Astrocyte (in vitro differentiated cells and primary cell): Measurements from ENCODE around the gene ZNF213. TPM values are rescaled to one million over a fixed set of nuclear protein-coding genes. Genes with fewer than 3 reads are reported as not detected.

Source experiments
- DNase-seq: peaks from one replicate; pipeline ENCODE4 v3.0.0-alpha.2; 2010; ENCODE audit warnings: low read depth
- FAIRE-seq: peaks from 2 replicates; lab custom pipeline; 2011; peaks lifted over from hg19 to GRCh38; lab: Jason Lieb, UNC
- H2AFZ ChIP-seq: 2 replicates; pipeline ENCODE4 v1.6.0; 2012; ENCODE audit warnings: low read depth, low read length, inconsistent platforms
- H3K27ac ChIP-seq: 2 replicates; pipeline ENCODE4 v1.5.1; 2011; ENCODE audit warnings: low read depth, low read length, inconsistent platforms
- H3K27me3 ChIP-seq: 2 replicates; pipeline ENCODE4 v1.6.0; 2011; ENCODE audit warnings: low read length, inconsistent platforms; ENCODE audit not compliant: insufficient read depth
- H3K36me3 ChIP-seq: 2 replicates; pipeline ENCODE4 v1.5.1; 2011; ENCODE audit warnings: low read length, inconsistent platforms; ENCODE audit not compliant: insufficient read depth
- H3K4me1 ChIP-seq: 2 replicates; pipeline ENCODE4 v1.5.1; 2011; ENCODE audit warnings: low read length, inconsistent platforms; ENCODE audit not compliant: insufficient read depth
- H3K4me2 ChIP-seq: 2 replicates; pipeline ENCODE4 v1.6.0; 2012; ENCODE audit warnings: low read length, inconsistent platforms
- H3K4me3 ChIP-seq: 2 replicates; pipeline ENCODE4 v1.5.1; 2011; ENCODE audit warnings: low read depth, mild to moderate bottlenecking, low read length, inconsistent platforms; ENCODE audit not compliant: insufficient read depth
- H3K79me2 ChIP-seq: 2 replicates; pipeline ENCODE4 v1.6.0; 2012; ENCODE audit warnings: mild to moderate bottlenecking, low read length, inconsistent platforms; ENCODE audit not compliant: insufficient read depth
- H3K9ac ChIP-seq: 2 replicates; pipeline ENCODE4 v1.6.0; 2012; ENCODE audit warnings: mild to moderate bottlenecking, low read length, inconsistent platforms
- H3K9me3 ChIP-seq: 2 replicates; pipeline ENCODE4 v1.5.1; 2012; ENCODE audit warnings: low read depth, mild to moderate bottlenecking, low read length, inconsistent platforms; ENCODE audit not compliant: insufficient read depth
- H4K20me1 ChIP-seq: 2 replicates; pipeline ENCODE4 v1.6.0; 2012; ENCODE audit warnings: low read length, inconsistent platforms; ENCODE audit not compliant: insufficient read depth
- H3K27ac Mint-ChIP-seq: one replicate; pipeline ENCODE4 v1.8.0; 2021; ENCODE audit warnings: mild to moderate bottlenecking, mixed read lengths; ENCODE audit not compliant: unreplicated experiment
- H3K27me3 Mint-ChIP-seq: one replicate; pipeline ENCODE4 v1.8.0; 2021; ENCODE audit warnings: low read depth, mixed read lengths; ENCODE audit not compliant: unreplicated experiment
- H3K36me3 Mint-ChIP-seq: one replicate; pipeline ENCODE4 v1.8.0; 2021; ENCODE audit warnings: low read depth, mixed read lengths; ENCODE audit not compliant: unreplicated experiment
- H3K4me1 Mint-ChIP-seq: one replicate; pipeline ENCODE4 v1.8.0; 2021; ENCODE audit warnings: low read depth, mixed read lengths; ENCODE audit not compliant: unreplicated experiment
- H3K4me3 Mint-ChIP-seq: one replicate; pipeline ENCODE4 v1.8.0; 2021; ENCODE audit warnings: mild to moderate bottlenecking, moderate library complexity, mixed read lengths; ENCODE audit not compliant: unreplicated experiment
- H3K9me3 Mint-ChIP-seq: one replicate; pipeline ENCODE4 v1.8.0; 2021; ENCODE audit warnings: mild to moderate bottlenecking, mixed read lengths; ENCODE audit not compliant: unreplicated experiment
- EZH2 ChIP-seq: IDR thresholded peaks from 2 replicates; pipeline ENCODE4 v1.6.1; 2012; ENCODE audit warnings: mild to moderate bottlenecking, low read length, inconsistent platforms; ENCODE audit not compliant: insufficient read depth
- total RNA-seq: library from RNA; stranded (reverse); gene quantifications from 2 replicates; pipeline ENCODE4 v1.2.1, GENCODE V29; 2021
- TF ChIP-seq, protein P1 (sequence below): IDR thresholded peaks from 2 replicates; pipeline ENCODE4 v1.5.1; 2011; ENCODE audit warnings: low read depth, mild to moderate bottlenecking, inconsistent platforms, low read length, moderate library complexity; ENCODE audit not compliant: insufficient read depth

ZNF213 gene
- total RNA-seq, 1 donor from 2014 or later: 12.0 TPM

- Mint-ChIP-seq H3K36me3 (no peaks in the 10 kb centered on the region), H3K27ac (no peak overlapping the region), H3K27me3 (peaks cover 22% of the 10 kb centered on the region), H3K4me3 (no peak overlapping the region), H3K4me1 (peaks cover 5% of the 10 kb centered on the region), H3K9me3 (peaks cover 5% of the 10 kb centered on the region)
- Histone ChIP-seq H3K36me3 (no peaks in the 10 kb centered on the region), H3K9ac (no peak overlapping the region), H3K27ac (no peak overlapping the region), H4K20me1 (no peaks in the 10 kb centered on the region), H3K27me3 (peaks cover 14% of the 10 kb centered on the region), H3K4me1 (peaks cover 6% of the 10 kb centered on the region), H3K4me3 (no peak overlapping the region), H3K79me2 (no peaks in the 10 kb centered on the region), H2AFZ (no peak overlapping the region), H3K4me2 (no peak overlapping the region), H3K9me3 (no peaks in the 10 kb centered on the region)
- FAIRE-seq (no peak), DNase-seq (no peak)
- no peak for TF ChIP-seq EZH2
- TF ChIP-seq, protein P1, sequence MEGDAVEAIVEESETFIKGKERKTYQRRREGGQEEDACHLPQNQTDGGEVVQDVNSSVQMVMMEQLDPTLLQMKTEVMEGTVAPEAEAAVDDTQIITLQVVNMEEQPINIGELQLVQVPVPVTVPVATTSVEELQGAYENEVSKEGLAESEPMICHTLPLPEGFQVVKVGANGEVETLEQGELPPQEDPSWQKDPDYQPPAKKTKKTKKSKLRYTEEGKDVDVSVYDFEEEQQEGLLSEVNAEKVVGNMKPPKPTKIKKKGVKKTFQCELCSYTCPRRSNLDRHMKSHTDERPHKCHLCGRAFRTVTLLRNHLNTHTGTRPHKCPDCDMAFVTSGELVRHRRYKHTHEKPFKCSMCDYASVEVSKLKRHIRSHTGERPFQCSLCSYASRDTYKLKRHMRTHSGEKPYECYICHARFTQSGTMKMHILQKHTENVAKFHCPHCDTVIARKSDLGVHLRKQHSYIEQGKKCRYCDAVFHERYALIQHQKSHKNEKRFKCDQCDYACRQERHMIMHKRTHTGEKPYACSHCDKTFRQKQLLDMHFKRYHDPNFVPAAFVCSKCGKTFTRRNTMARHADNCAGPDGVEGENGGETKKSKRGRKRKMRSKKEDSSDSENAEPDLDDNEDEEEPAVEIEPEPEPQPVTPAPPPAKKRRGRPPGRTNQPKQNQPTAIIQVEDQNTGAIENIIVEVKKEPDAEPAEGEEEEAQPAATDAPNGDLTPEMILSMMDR: no peak
Measured at GRCh38 chr16:3101841-3102470, 32.9 kb upstream of the ZNF213 start.

GRCh38 chr16:3106205-3106928, 28.5 kb upstream of the ZNF213 start:
- Mint-ChIP-seq H3K36me3 (peaks cover 2% of the 10 kb centered on the region), H3K9me3 (peaks cover under 1% of the 10 kb centered on the region), H3K27ac (peak overlapping the region; percentile 77), H3K4me1 (no peaks in the 10 kb centered on the region), H3K4me3 (peak overlapping the region; percentile 83), H3K27me3 (peaks cover 2% of the 10 kb centered on the region)
- H3K4me1 ChIP-seq: no peaks in the 10 kb centered on the region
- no peak for TF ChIP-seq EZH2
- TF ChIP-seq, protein P1: no peak
- DNase-seq (peak; percentile 78), FAIRE-seq (no peak)
- peak overlapping the region; percentile 92 for H3K4me2 ChIP-seq
- no peaks in the 10 kb centered on the region for H4K20me1 ChIP-seq
- H3K4me3 ChIP-seq: peak overlapping the region; percentile 65
- H2AFZ ChIP-seq: peak overlapping the region; percentile 83
- H3K9ac ChIP-seq: peak overlapping the region; percentile 74
- no peaks in the 10 kb centered on the region for H3K9me3 ChIP-seq
- H3K36me3 ChIP-seq: no peaks in the 10 kb centered on the region
- H3K27me3 ChIP-seq: no peaks in the 10 kb centered on the region
- H3K27ac ChIP-seq: peak overlapping the region; percentile 15
- no peaks in the 10 kb centered on the region for H3K79me2 ChIP-seq
